Tibial artery (tissue), 4 donors: ENCODE measurements around the gene PLAC8.
"Not testable (repeated sequence)": the region's sequence is repeated elsewhere in the genome, so short reads cannot be mapped to it uniquely, and the experiment has no call there.

ENCODE experiments used
- DNase-seq, 2 donors: peaks; one replicate each; pipeline ENCODE4 v3.0.0-alpha.2; 2019
- H3K27ac ChIP-seq, 2 donors: fragments of 200-600 bp; sonication (generic) in 1 of 2; 1 replicate in 1 of 2; 2 replicates in 1 of 2; pipeline ENCODE4 v1.5.1; 2018 to 2019; ENCODE audit warnings: mild to moderate bottlenecking in 1 of 2
- H3K27me3 ChIP-seq, 2 donors: fragments of 200-600 bp; sonication (generic) in 1 of 2; one replicate each; pipeline versions ENCODE4 v1.5.1 to v1.6.0; 2016 to 2019
- H3K36me3 ChIP-seq, 3 donors: fragments of 200-600 bp; sonication (generic) in 2 of 3; one replicate each; pipeline ENCODE4 v1.5.1; 2016 to 2019; ENCODE audit warnings: mild to moderate bottlenecking in 2 of 3
- H3K4me1 ChIP-seq, 4 donors: fragments of 200-600 bp; sonication (generic) in 2 of 4; 1 replicate in 3 of 4; 2 replicates in 1 of 4; pipeline ENCODE4 v1.5.1; 2016 to 2019
- H3K4me3 ChIP-seq, 2 donors: fragments of 200-600 bp; sonication (generic) in 1 of 2; 1 replicate in 1 of 2; 2 replicates in 1 of 2; pipeline ENCODE4 v1.5.1; 2018 to 2019; ENCODE audit warnings: mild to moderate bottlenecking in 2 of 2
- H3K9me3 ChIP-seq, 3 donors: fragments of 200-600 bp; sonication (generic) in 1 of 3; one replicate each; pipeline ENCODE4 v1.5.1; 2016 to 2019
- CTCF ChIP-seq, 2 experiments: fragments of 200-600 bp in 1 of 2; fragments of 450-650 bp in 1 of 2; IDR thresholded peaks; one replicate each; pipeline ENCODE4 v1.5.1; 2017 to 2019; ENCODE audit warnings: antibody characterized with exemption in 2 of 2, mild to moderate bottlenecking in 1 of 2, moderate library complexity in 1 of 2
- intact Hi-C: fragments of 100-400 bp; cut with DNase I; formaldehyde crosslinking; loops from one replicate; pipeline ENCODE4 v1.15.0; 2023; ENCODE audit warnings: low total_unique reads

The PLAC8 gene

GRCh38 chr4:83112231-83112630, 2.3 kb downstream of the PLAC8 start:
- no peak overlapping the region for H3K4me3 ChIP-seq

GRCh38 chr4:83111751-83112141, 2.8 kb downstream of the PLAC8 start:
- DNase-seq, H3K36me3 ChIP-seq, intact Hi-C loops, H3K27me3 ChIP-seq, H3K9me3 ChIP-seq, H3K4me3 ChIP-seq, H3K27ac ChIP-seq: not testable (repeated sequence)
- H3K4me1 ChIP-seq, result peaks cover 0 to 14% (median 12%) of the 10 kb centered on the region in 4 donors

More at GRCh38 chr4:83112231-83112630, 2.3 kb downstream of the PLAC8 start:
- Histone ChIP-seq H3K27ac (no peak overlapping the region), H3K27me3 (no peaks in the 10 kb centered on the region), H3K4me1 (peaks cover 0 to 14% (median 12%) of the 10 kb centered on the region in 4 donors), H3K9me3 (no peaks in the 10 kb centered on the region), H3K36me3 (no peaks in the 10 kb centered on the region)
- no peak for TF ChIP-seq CTCF (IDR thresholded peaks at IDR 0.05)
- intact Hi-C loops, result no loop called here
- no peak for DNase-seq

GRCh38 chr4:83110970-83111750, 3.4 kb downstream of the PLAC8 start:
- Histone ChIP-seq H3K9me3 (no peaks in the 10 kb centered on the region), H3K4me3 (no peak overlapping the region)
- intact Hi-C loops, result no loop called here

GRCh38 chr4:83110223-83110945, 4.1 kb downstream of the PLAC8 start:
- peak; percentile 70 to 85 for DNase-seq
- TF ChIP-seq CTCF (IDR thresholded peaks at IDR 0.05), result peak in 1 of 2 experiments; percentile 40
- H3K9me3 ChIP-seq, result no peaks in the 10 kb centered on the region
- intact Hi-C loops, result no loop called here
- no peaks in the 10 kb centered on the region for H3K27me3 ChIP-seq
- H3K4me1 ChIP-seq, result peaks cover 0 to 14% (median 12%) of the 10 kb centered on the region in 4 donors
- H3K27ac ChIP-seq, result peak overlapping the region; percentile 22 to 50
- H3K4me3 ChIP-seq, result peak overlapping the region; percentile 53 to 71
- no peaks in the 10 kb centered on the region for H3K36me3 ChIP-seq

More at GRCh38 chr4:83110970-83111750, 3.4 kb downstream of the PLAC8 start:
- Histone ChIP-seq H3K27ac (no peak overlapping the region), H3K27me3 (no peaks in the 10 kb centered on the region), H3K4me1 (peaks cover 0 to 14% (median 12%) of the 10 kb centered on the region in 4 donors), H3K36me3 (no peaks in the 10 kb centered on the region)
- TF ChIP-seq CTCF (IDR thresholded peaks at IDR 0.05), result no peak
- no peak for DNase-seq

GRCh38 chr4:83109480-83110222, 4.9 kb downstream of the PLAC8 start:
- DNase-seq, result no peak
- intact Hi-C loops, result no loop called here
- TF ChIP-seq CTCF (IDR thresholded peaks at IDR 0.05), result no peak

More at GRCh38 chr4:83109480-83110222, 4.9 kb downstream of the PLAC8 start:
- Histone ChIP-seq H3K4me3 (peak overlapping the region; percentile 53 to 71), H3K4me1 (peaks cover 0 to 14% (median 12%) of the 10 kb centered on the region in 4 donors), H3K9me3 (no peaks in the 10 kb centered on the region), H3K27me3 (no peaks in the 10 kb centered on the region), H3K27ac (peak overlapping the region; percentile 22 to 50), H3K36me3 (no peaks in the 10 kb centered on the region)
